Measurements from ENCODE around the gene OBSCN.

DNA sequence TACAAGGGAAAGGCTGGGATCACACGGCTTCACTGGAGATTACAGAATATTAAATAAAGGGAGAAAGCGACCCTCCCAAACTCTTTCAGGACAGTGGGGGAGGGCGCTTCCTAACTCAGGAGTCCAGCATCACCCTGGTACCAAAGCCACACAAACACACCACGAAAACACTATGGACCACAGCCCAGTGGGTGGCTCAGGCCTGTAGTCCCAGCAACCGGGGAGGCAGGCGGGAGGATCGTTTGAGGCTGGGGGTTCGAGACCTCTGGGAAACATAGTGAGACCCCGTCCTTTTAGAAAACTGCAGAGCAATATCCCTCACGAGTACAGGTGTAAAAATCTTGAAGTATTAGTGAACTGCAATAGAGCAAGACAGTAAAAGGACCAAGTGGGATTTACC lies 182.8 kb downstream of the OBSCN start:
- TF ChIP-seq EP300 (IDR thresholded peaks at IDR 0.05) = no peak
- TF ChIP-seq, protein P1, sequence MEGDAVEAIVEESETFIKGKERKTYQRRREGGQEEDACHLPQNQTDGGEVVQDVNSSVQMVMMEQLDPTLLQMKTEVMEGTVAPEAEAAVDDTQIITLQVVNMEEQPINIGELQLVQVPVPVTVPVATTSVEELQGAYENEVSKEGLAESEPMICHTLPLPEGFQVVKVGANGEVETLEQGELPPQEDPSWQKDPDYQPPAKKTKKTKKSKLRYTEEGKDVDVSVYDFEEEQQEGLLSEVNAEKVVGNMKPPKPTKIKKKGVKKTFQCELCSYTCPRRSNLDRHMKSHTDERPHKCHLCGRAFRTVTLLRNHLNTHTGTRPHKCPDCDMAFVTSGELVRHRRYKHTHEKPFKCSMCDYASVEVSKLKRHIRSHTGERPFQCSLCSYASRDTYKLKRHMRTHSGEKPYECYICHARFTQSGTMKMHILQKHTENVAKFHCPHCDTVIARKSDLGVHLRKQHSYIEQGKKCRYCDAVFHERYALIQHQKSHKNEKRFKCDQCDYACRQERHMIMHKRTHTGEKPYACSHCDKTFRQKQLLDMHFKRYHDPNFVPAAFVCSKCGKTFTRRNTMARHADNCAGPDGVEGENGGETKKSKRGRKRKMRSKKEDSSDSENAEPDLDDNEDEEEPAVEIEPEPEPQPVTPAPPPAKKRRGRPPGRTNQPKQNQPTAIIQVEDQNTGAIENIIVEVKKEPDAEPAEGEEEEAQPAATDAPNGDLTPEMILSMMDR (IDR thresholded peaks at IDR 0.05) = no peak

All from suprapubic skin (tissue), 3 donors.